Neutrophil (primary cell): Measurements from ENCODE around the gene NSDHL.

Experiments used
- H3K27ac ChIP-seq: fragments of 200-600 bp; sonication (generic); 2 replicates; pipeline ENCODE4 v1.5.1; 2016; ENCODE audit warnings: mild to moderate bottlenecking, moderate library complexity
- H3K27me3 ChIP-seq: fragments of 200-600 bp; sonication (generic); 2 replicates; pipeline ENCODE4 v1.6.0; 2016; ENCODE audit warnings: mild to moderate bottlenecking
- H3K36me3 ChIP-seq: fragments of 200-600 bp; sonication (generic); 2 replicates; pipeline ENCODE4 v1.5.1; 2017
- H3K4me1 ChIP-seq, 2 experiments: fragments of 200-600 bp in 1 of 2; sonication (generic) in 1 of 2; 1 replicate in 1 of 2; 2 replicates in 1 of 2; pipeline versions ENCODE4 v1.5.1 to v1.6.1; 2013 to 2016; ENCODE audit warnings: low read depth in 1 of 2, low read length in 1 of 2, mild to moderate bottlenecking in 1 of 2, moderate library complexity in 1 of 2; ENCODE audit not compliant: control insufficient read depth in 1 of 2, insufficient read depth in 1 of 2
- H3K4me3 ChIP-seq, 2 experiments: fragments of 200-600 bp in 1 of 2; sonication (generic) in 1 of 2; 1 replicate in 1 of 2; 2 replicates in 1 of 2; pipeline ENCODE4 v1.5.1; 2013 to 2016; ENCODE audit warnings: low read depth in 1 of 2, low read length in 1 of 2, mild to moderate bottlenecking in 1 of 2, moderate library complexity in 1 of 2
- H3K9me3 ChIP-seq: fragments of 200-600 bp; sonication (generic); 2 replicates; pipeline ENCODE4 v1.5.1; 2016
- TF ChIP-seq, protein P1 (sequence below): fragments of 200-600 bp; sonication (generic); IDR thresholded peaks from 2 replicates; pipeline ENCODE4 v1.5.1; 2016; ENCODE audit warnings: antibody characterized with exemption

NSDHL gene

DNA sequence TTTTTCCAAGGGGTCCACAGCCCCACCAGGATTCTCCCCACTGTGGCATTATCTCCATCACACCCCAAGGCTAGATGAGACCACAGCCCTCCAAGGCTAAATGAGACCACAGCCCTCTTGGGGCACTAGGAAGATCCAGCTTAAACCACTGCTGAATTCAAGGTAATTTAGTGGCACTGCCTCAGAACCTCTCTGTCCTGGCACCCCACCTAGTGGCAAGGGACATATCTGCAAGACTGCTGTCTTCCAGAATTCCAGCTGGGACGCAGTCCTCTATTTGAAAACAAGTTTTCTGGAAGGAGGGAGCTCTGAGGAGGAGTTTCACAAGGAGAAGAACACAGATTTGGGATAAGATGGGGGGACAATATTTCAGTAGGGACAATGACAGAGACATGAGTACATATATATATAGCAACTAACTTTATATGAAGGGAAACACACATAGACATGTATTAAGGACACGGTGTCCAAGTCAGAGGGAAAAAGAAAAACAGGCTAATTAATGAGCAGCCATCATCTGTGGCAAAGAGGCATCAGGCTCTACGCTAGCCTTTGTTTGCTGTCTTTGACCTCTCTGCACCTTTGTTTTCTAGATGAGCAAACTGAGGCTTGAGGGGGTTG is 9.6 kb upstream of the NSDHL start:
- TF ChIP-seq, protein P1, sequence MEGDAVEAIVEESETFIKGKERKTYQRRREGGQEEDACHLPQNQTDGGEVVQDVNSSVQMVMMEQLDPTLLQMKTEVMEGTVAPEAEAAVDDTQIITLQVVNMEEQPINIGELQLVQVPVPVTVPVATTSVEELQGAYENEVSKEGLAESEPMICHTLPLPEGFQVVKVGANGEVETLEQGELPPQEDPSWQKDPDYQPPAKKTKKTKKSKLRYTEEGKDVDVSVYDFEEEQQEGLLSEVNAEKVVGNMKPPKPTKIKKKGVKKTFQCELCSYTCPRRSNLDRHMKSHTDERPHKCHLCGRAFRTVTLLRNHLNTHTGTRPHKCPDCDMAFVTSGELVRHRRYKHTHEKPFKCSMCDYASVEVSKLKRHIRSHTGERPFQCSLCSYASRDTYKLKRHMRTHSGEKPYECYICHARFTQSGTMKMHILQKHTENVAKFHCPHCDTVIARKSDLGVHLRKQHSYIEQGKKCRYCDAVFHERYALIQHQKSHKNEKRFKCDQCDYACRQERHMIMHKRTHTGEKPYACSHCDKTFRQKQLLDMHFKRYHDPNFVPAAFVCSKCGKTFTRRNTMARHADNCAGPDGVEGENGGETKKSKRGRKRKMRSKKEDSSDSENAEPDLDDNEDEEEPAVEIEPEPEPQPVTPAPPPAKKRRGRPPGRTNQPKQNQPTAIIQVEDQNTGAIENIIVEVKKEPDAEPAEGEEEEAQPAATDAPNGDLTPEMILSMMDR = no peak
- Histone ChIP-seq H3K4me1 (no peaks in the 10 kb centered on the region), H3K36me3 (no peaks in the 10 kb centered on the region), H3K27me3 (peaks cover 17% of the 10 kb centered on the region), H3K27ac (no peak overlapping the region), H3K4me3 (no peak overlapping the region), H3K9me3 (no peaks in the 10 kb centered on the region)

DNA sequence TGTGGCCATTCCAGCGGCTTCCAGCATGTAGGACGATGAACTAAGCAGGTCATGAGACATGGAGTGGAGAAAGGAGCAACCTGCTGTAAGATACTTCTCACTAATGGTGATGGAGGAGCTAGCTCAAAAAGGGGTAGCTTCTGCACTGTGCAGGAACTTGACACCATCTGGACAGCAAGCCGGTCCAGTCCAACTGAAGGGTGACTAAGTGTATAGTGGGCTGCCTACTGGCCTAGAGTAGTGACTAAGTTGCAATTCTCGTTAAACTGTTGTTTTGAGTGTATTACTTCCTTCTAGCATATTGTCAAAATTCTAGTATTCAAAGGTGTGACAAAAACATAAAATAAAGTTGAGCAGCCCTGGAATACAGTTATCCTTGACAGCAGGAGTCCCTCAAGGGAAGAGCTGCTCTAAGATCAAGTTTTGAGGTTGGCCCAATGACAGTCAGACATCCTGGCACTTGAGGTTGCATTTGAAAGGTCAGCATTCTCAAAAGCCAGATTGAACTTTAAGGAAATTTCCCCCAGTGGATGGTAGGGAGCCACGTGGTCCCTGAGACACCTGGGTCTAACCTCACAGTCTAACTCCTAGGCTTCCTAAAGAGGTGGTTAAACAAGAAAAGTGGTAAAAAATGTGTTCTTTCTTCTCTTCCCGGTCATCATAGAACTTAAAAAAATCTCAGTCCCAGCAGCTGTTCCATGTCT is 8.3 kb upstream of the NSDHL start:
- Histone ChIP-seq H3K27me3 (peaks cover 17% of the 10 kb centered on the region), H3K36me3 (peaks cover 3% of the 10 kb centered on the region), H3K4me3 (no peak overlapping the region), H3K4me1 (no peaks in the 10 kb centered on the region), H3K9me3 (no peaks in the 10 kb centered on the region), H3K27ac (no peak overlapping the region)
- TF ChIP-seq, protein P1 = no peak

DNA sequence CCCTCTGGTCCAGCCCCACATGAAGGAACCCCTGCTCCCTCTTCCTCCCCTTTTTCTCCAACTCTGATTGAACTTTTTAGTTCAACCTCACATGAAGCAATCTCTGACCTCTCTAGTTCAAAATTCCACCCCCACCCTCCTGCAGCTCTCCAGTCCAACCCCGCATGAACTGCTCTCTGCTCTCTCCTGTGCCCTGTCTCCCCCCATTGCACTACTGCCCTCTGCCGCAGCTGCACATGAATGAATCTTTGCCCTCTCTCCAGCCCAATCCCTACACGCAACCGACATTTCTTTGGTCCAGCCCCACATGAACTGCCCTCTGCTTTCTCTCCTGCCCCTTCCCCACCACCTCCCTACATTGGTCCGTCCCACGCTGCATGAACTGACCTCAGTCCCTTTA is 7.2 kb upstream of the NSDHL start:
- H3K27me3 ChIP-seq = peaks cover 17% of the 10 kb centered on the region
- H3K4me3 ChIP-seq = no peak overlapping the region
- H3K36me3 ChIP-seq = peaks cover 3% of the 10 kb centered on the region
- H3K27ac ChIP-seq = no peak overlapping the region
- no peaks in the 10 kb centered on the region for H3K4me1 ChIP-seq
- H3K9me3 ChIP-seq = no peaks in the 10 kb centered on the region
- TF ChIP-seq, protein P1 = no peak

DNA sequence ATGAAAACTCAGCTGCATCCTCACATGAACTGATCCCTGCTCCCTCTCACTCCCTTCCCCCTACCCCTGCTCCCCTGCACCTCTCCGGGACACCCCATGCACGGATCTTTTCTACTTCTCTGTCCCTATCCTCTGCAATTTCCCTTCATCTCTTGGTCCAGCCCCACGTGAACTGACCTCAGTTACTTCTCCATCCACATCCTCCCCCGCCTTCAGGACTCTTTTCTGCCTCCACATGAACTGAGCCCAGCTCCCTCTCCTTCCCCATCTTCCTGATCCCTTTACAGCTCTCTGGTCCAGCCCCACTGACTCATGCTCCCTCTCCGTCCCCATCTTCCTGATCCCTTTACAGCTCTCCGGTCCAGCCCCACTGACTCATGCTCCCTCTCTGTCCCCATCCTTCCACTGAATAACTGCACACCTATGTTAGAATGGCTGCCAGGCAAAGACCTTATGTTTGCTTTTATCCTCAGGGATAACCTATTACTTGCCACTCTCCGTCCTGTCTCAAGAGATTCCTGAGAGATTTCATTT is 6.0 kb upstream of the NSDHL start:
- Histone ChIP-seq H3K36me3 (peaks cover 3% of the 10 kb centered on the region), H3K27ac (no peak overlapping the region), H3K27me3 (peaks cover 17% of the 10 kb centered on the region), H3K9me3 (no peaks in the 10 kb centered on the region), H3K4me1 (peaks cover 0 to 2% of the 10 kb centered on the region in 2 experiments), H3K4me3 (no peak overlapping the region)
- TF ChIP-seq, protein P1 = no peak

DNA sequence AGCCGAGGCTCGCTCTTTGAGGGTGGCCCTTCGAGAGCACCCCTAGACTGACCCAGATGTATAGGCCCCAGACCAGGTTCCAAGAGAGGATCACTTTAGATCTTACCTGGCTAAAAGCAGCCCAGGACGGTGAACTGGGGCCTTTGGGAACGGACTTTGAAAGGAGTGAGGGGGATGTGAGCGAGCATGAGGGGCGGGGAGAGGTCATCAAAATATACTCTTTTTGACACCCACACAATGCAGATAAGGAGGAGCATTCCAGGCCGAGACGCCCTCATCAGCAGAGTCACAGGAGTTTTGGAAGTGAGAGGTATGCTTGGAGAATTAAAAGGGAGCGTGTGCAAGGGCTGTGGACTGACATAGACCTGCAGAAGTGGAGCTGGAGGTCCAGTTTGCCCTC is 528 bp downstream of the NSDHL start:
- peak overlapping the region; percentile 61 to 69 for H3K4me3 ChIP-seq
- H3K36me3 ChIP-seq = peaks cover 3% of the 10 kb centered on the region
- TF ChIP-seq, protein P1 = no peak
- peaks cover 4 to 15% of the 10 kb centered on the region in 2 experiments for H3K4me1 ChIP-seq
- no peaks in the 10 kb centered on the region for H3K27me3 ChIP-seq
- H3K9me3 ChIP-seq = no peaks in the 10 kb centered on the region
- H3K27ac ChIP-seq = peak overlapping the region; percentile 67
